ENCODE results near the gene PDE2A. TPM values are rescaled to one million over a fixed set of nuclear protein-coding genes. Genes with fewer than 3 reads are reported as not detected.

PDE2A gene
- polyA plus RNA-seq, 1 donor (not counting 4 experiments of a cell fraction or from before 2014, with no cell fraction given) = 0.38 TPM

DNA sequence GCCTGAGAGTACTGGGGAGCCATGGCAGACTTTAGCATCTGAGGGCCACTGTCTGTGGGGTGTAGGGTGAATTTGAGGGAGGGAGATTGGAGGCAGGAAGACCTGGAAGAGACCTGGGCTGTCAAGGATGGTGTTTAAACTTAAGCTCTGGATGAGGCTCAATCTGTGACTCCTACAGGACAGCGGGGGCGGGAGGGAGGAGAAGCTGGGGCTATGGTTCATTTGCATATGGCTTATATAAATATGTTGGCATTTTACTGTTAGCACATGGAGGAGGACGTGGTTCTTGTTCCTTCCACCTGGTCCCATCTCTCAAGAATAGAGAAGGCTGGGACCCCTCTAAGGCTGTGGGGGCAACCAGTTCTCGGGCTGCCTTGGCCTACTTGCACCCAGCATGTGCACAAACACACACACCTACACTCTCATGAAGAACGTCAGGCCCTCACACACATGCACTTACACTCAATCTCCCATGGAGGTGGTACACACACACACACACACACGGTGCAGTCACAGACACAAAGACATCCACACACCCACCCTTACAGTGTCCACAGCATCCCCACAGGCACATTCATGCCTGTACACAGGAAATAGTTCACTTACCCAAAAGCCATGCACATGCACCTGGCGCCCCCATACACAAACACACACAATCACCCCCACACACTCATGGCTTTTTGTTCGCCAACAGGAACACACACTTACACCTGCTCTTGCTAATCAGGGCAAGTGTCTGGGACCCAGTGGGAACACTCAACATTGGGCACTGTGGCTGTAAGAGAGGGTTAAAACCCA, 81.3 kb downstream of the PDE2A start:
- Histone ChIP-seq H3K4me3 (ENCODE audit: control insufficient read depth in 2 of 3, extremely low read depth in 1 of 3, insufficient read depth in 2 of 3, low read depth in 1 of 3, low read length in 3 of 3) (no peak overlapping the region), H3K27me3 (ENCODE audit: control insufficient read depth, extremely low read depth, insufficient read depth, low read length) (peaks cover 67% of the 10 kb centered on the region), H2AFZ (ENCODE audit: control insufficient read depth, low read length) (no peak overlapping the region), H3K27ac (ENCODE audit: control insufficient read depth, insufficient read depth, low read length) (no peak overlapping the region), H3K4me2 (ENCODE audit: control insufficient read depth, extremely low read depth, insufficient read depth, low read depth, low read length) (no peak overlapping the region), H3K9me1 (ENCODE audit: control insufficient read depth, extremely low read depth, insufficient read depth, low read length) (no peaks in the 10 kb centered on the region), H3K4me1 (ENCODE audit: control insufficient read depth, extremely low read depth, insufficient read depth, low read length) (no peaks in the 10 kb centered on the region), H3K79me2 (ENCODE audit: control insufficient read depth, insufficient read depth, low read length) (no peaks in the 10 kb centered on the region), H3K9ac (ENCODE audit: control insufficient read depth, extremely low read depth, insufficient read depth, low read length) (no peak overlapping the region), H3K9me3 (ENCODE audit: control insufficient read depth, low read depth, low read length) (no peaks in the 10 kb centered on the region), H4K20me1 (ENCODE audit: control insufficient read depth, extremely low read depth, insufficient read depth, low read length) (peaks cover 6% of the 10 kb centered on the region), H3K36me3 (ENCODE audit: control insufficient read depth in 2 of 2, extremely low read depth in 1 of 2, insufficient read depth in 2 of 2, low read length in 2 of 2) (no peaks in the 10 kb centered on the region)
- FAIRE-seq (no peak), DNase-seq (ENCODE audit: low read depth, low spot score) (no peak)
- dilution Hi-C loops (cut with MboI; ENCODE audit: extremely low pct_ligation_motif_present, low sequenced_read_pairs) = no loop called here
- TF ChIP-seq EZH2 (IDR thresholded peaks at IDR 0.05; ENCODE audit: low read length) = no peak
- no peak for TF ChIP-seq CTCF (optimal IDR thresholded peaks at IDR 0.05 in 1 of 3, IDR thresholded peaks at IDR 0.05 in 1 of 3, conservative IDR thresholded peaks at IDR 0.05 in 1 of 3; ENCODE audit: extremely low read depth in 1 of 3, insufficient read depth in 2 of 3, low read length in 3 of 3)

- DNase-seq (ENCODE audit: low read depth, low spot score) (no peak), FAIRE-seq (no peak)
- Histone ChIP-seq H3K36me3 (ENCODE audit: control insufficient read depth in 2 of 2, extremely low read depth in 1 of 2, insufficient read depth in 2 of 2, low read length in 2 of 2) (no peaks in the 10 kb centered on the region), H3K27me3 (ENCODE audit: control insufficient read depth, extremely low read depth, insufficient read depth, low read length) (peaks cover 71% of the 10 kb centered on the region), H3K9me3 (ENCODE audit: control insufficient read depth, low read depth, low read length) (no peaks in the 10 kb centered on the region), H3K79me2 (ENCODE audit: control insufficient read depth, insufficient read depth, low read length) (no peaks in the 10 kb centered on the region), H2AFZ (ENCODE audit: control insufficient read depth, low read length) (no peak overlapping the region), H3K27ac (ENCODE audit: control insufficient read depth, insufficient read depth, low read length) (no peak overlapping the region), H3K9ac (ENCODE audit: control insufficient read depth, extremely low read depth, insufficient read depth, low read length) (no peak overlapping the region), H4K20me1 (ENCODE audit: control insufficient read depth, extremely low read depth, insufficient read depth, low read length) (peaks cover 6% of the 10 kb centered on the region), H3K9me1 (ENCODE audit: control insufficient read depth, extremely low read depth, insufficient read depth, low read length) (no peaks in the 10 kb centered on the region), H3K4me3 (ENCODE audit: control insufficient read depth in 2 of 3, extremely low read depth in 1 of 3, insufficient read depth in 2 of 3, low read depth in 1 of 3, low read length in 3 of 3) (no peak overlapping the region), H3K4me1 (ENCODE audit: control insufficient read depth, extremely low read depth, insufficient read depth, low read length) (no peaks in the 10 kb centered on the region), H3K4me2 (ENCODE audit: control insufficient read depth, extremely low read depth, insufficient read depth, low read depth, low read length) (no peak overlapping the region)
- dilution Hi-C loops (cut with MboI; ENCODE audit: extremely low pct_ligation_motif_present, low sequenced_read_pairs) = no loop called here
- no peak for TF ChIP-seq CTCF (optimal IDR thresholded peaks at IDR 0.05 in 1 of 3, IDR thresholded peaks at IDR 0.05 in 1 of 3, conservative IDR thresholded peaks at IDR 0.05 in 1 of 3; ENCODE audit: extremely low read depth in 1 of 3, insufficient read depth in 2 of 3, low read length in 3 of 3)
- no peak for TF ChIP-seq EZH2 (IDR thresholded peaks at IDR 0.05; ENCODE audit: low read length)
Observed at GRCh38 chr11:72591785-72592502, 82.3 kb downstream of the PDE2A start.
